Activated CD8-positive, alpha-beta T cell treated with anti-CD3 and anti-CD28 coated beads, Interleukin-2, amount 10 ng/mL, durations not matched to agents 7 days and 5 days (primary cell): ENCODE measurements around the gene AFF3. TPM values are rescaled to one million over a fixed set of nuclear protein-coding genes. Genes with fewer than 3 reads are reported as not detected.

Experiments used
- ATAC-seq: fragments of 150-1000 bp; cut with Tn5 transposase; one replicate; pipeline ENCODE4 v1.10.0; 2021; ENCODE audit warnings: moderate library complexity
- CTCF ChIA-PET: fragments of 350-600 bp; sonication (Branson Sonifier 250); formaldehyde crosslinking; loops from one replicate; lab custom pipeline; 2021; ENCODE audit warnings: antibody characterized with exemption; lab: Charles Lee
- POLR2A ChIA-PET: fragments of 350-600 bp; sonication (Branson Sonifier 250); formaldehyde crosslinking; loops from one replicate; lab custom pipeline; 2021; ENCODE audit warnings: antibody characterized with exemption; lab: Charles Lee
- DNase-seq: peaks from one replicate; pipeline ENCODE4 v3.0.0-alpha.2; 2020
- H3K27ac Mint-ChIP-seq: one replicate; pipeline ENCODE4 v1.8.0; 2021; ENCODE audit warnings: mild to moderate bottlenecking, mixed read lengths
- H3K27me3 Mint-ChIP-seq: one replicate; pipeline ENCODE4 v1.8.0; 2021; ENCODE audit warnings: low read depth, mixed read lengths
- H3K36me3 Mint-ChIP-seq: one replicate; pipeline ENCODE4 v1.8.0; 2021; ENCODE audit warnings: low read depth, mixed read lengths
- H3K4me1 Mint-ChIP-seq: one replicate; pipeline ENCODE4 v1.8.0; 2021; ENCODE audit warnings: low read depth, mixed read lengths
- H3K4me3 Mint-ChIP-seq: one replicate; pipeline ENCODE4 v1.8.0; 2021; ENCODE audit warnings: mild to moderate bottlenecking, mixed read lengths
- H3K9me3 Mint-ChIP-seq: one replicate; pipeline ENCODE4 v1.8.0; 2022; ENCODE audit warnings: mixed read lengths; ENCODE audit not compliant: insufficient read depth
- total RNA-seq, 2 experiments: library from RNA; stranded (reverse); gene quantifications; one replicate each; pipeline ENCODE4 v1.2.3, GENCODE V29; 2021

Gene AFF3
- total RNA-seq, 2 experiments from 2014 or later = 7.1 to 7.9 TPM

DNA sequence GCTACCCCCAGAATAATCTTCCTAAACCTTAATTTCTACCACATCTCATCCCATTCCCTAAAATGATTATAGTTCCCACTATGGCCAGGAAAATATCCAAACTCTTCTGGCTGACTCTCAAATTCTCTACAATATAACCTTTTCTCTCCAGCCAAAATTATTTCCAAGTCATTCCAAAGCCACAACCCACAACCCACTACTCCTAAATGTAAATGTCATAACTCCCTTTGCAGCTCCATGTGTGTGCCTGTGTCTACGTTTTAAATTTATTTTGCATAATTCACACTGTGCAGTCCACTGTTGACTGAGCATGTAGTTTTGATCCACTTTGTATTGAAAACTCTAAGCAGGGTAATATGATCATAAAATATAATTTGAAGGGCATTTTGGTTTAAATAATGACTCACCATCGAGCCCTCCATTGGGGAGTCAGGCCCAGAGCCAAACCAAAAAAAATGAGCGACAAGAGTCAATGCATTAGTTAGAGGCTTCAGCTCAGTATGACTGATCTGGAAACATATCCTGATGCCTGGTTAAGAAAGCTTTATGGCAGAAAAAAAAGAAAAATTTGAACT, 171.0 kb downstream of the AFF3 start:
- ChIA-PET POLR2A (no interaction called here), CTCF (no interaction called here)
- H3K27ac Mint-ChIP-seq = no peak overlapping the region
- ATAC-seq (no peak), DNase-seq (no peak)
- H3K36me3 Mint-ChIP-seq = no peaks in the 10 kb centered on the region
- H3K27me3 Mint-ChIP-seq = peaks cover 6% of the 10 kb centered on the region
- no peak overlapping the region for H3K4me3 Mint-ChIP-seq
- H3K4me1 Mint-ChIP-seq = no peaks in the 10 kb centered on the region
- no peaks in the 10 kb centered on the region for H3K9me3 Mint-ChIP-seq

DNA sequence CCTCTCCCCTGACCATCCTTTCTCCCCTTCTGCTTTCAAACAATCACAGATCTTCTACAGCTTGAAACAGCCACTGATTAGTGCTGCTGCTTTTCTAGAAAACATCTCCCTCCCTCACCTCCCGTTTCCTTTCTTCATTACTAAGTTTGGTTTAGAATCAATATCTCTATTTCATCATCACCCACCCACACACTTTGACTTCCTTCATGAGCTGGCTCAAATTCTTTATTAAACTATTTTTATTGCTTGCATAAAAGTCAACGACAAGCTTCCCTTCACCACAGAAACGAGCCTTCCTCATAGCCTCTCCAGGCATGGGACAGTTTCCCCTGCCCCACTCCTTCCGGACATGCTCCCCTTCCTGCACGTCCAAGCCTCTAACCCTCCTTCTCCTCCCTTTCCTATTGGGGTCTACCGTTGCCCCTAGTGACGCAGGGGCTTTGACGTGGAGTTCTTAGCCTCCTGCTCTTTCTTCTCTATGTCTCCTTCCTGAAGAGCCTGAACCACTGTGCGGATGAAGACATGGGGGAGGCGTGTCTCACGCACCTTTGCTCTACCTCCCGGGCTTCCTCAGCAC, 172.0 kb downstream of the AFF3 start:
- ChIA-PET POLR2A (no interaction called here), CTCF (no interaction called here)
- no peak overlapping the region for H3K4me3 Mint-ChIP-seq
- H3K9me3 Mint-ChIP-seq = no peaks in the 10 kb centered on the region
- ATAC-seq (no peak), DNase-seq (no peak)
- no peaks in the 10 kb centered on the region for H3K4me1 Mint-ChIP-seq
- no peak overlapping the region for H3K27ac Mint-ChIP-seq
- H3K27me3 Mint-ChIP-seq = peaks cover 6% of the 10 kb centered on the region
- H3K36me3 Mint-ChIP-seq = no peaks in the 10 kb centered on the region

DNA sequence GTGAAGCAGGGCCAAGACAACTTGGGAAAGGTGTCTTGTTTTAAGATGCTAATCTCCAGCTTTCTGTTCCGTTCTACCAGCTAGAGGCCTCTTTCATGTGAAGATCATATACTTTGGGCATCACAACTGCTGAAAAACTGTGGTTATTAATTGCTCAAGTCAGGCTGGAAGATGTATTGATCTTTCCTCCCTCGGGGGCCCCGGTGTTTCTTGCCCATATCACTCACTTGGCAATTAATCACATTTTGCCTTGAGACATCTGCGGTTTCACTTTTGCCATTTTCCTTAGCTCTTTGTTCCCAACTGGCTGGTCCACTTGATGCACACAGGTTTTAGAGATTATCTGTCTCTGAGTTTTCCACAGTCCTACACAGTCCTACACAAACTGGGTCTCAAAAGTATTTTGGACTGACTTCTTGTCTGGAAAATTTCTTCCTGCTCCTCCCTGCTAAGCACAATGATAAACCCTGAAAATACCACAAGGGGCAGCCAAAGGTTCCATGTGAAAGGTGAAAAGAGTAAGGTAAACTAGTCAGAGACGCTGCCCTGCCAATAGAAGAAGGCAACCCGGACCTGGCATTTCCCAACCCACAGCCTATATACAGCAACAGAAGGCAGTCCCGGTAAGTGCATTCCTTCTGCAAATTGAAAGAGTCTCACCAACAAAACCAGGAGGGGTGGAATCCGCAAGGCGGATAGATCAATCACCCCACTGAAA, 181.0 kb downstream of the AFF3 start:
- POLR2A ChIA-PET = no interaction called here
- Mint-ChIP-seq H3K27ac (no peak overlapping the region), H3K9me3 (no peaks in the 10 kb centered on the region), H3K36me3 (no peaks in the 10 kb centered on the region), H3K27me3 (no peaks in the 10 kb centered on the region), H3K4me3 (no peak overlapping the region), H3K4me1 (no peaks in the 10 kb centered on the region)
- CTCF ChIA-PET = no interaction called here
- ATAC-seq (no peak), DNase-seq (no peak)

DNA sequence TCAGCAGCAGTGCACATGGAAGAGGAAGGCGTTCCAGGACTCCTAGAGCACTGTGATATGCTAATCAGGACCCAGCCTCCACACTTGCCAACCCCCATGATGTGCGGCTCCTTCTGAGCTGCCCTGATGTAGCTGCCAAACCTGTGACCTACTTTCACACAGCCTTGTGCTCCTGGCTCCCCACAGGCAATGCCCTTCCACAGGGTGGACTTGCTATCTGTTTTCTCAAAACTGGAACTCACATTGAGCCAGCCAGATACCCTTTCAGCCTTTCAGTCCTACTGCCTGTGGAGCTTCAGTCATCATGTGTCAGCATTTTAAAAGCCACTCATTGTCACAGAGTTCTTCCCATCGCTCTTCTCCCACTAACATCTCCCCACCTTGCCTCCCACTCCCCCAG, 181.6 kb downstream of the AFF3 start:
- no peak for DNase-seq
- CTCF ChIA-PET = no interaction called here
- H3K36me3 Mint-ChIP-seq = no peaks in the 10 kb centered on the region
- ATAC-seq = no peak
- H3K27me3 Mint-ChIP-seq = no peaks in the 10 kb centered on the region
- H3K9me3 Mint-ChIP-seq = no peaks in the 10 kb centered on the region
- no peak overlapping the region for H3K27ac Mint-ChIP-seq
- no peak overlapping the region for H3K4me3 Mint-ChIP-seq
- no peaks in the 10 kb centered on the region for H3K4me1 Mint-ChIP-seq
- POLR2A ChIA-PET = no interaction called here

DNA sequence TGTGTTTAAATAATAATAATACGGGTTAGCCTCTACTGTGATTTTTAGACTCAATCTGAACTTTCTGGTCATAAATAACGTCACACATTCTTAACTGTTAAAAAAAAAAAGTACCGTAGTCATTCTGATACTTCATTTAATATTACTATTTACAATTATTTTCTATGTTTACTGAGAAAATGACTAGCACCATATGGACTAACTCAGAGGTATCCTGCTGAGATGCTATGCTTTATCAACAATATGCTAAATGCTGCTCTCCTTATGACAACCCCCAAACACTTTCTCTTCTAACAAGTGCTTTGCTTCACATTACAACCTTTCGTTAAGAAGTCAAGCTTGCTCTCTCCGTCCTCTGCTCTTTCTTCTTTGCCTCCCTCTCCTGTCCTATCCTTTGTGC, 182.1 kb downstream of the AFF3 start:
- ChIA-PET POLR2A (no interaction called here), CTCF (no interaction called here)
- H3K27me3 Mint-ChIP-seq = no peaks in the 10 kb centered on the region
- no peak overlapping the region for H3K4me3 Mint-ChIP-seq
- no peak overlapping the region for H3K27ac Mint-ChIP-seq
- H3K36me3 Mint-ChIP-seq = no peaks in the 10 kb centered on the region
- H3K9me3 Mint-ChIP-seq = no peaks in the 10 kb centered on the region
- DNase-seq = no peak
- H3K4me1 Mint-ChIP-seq = no peaks in the 10 kb centered on the region
- ATAC-seq = no peak

DNA sequence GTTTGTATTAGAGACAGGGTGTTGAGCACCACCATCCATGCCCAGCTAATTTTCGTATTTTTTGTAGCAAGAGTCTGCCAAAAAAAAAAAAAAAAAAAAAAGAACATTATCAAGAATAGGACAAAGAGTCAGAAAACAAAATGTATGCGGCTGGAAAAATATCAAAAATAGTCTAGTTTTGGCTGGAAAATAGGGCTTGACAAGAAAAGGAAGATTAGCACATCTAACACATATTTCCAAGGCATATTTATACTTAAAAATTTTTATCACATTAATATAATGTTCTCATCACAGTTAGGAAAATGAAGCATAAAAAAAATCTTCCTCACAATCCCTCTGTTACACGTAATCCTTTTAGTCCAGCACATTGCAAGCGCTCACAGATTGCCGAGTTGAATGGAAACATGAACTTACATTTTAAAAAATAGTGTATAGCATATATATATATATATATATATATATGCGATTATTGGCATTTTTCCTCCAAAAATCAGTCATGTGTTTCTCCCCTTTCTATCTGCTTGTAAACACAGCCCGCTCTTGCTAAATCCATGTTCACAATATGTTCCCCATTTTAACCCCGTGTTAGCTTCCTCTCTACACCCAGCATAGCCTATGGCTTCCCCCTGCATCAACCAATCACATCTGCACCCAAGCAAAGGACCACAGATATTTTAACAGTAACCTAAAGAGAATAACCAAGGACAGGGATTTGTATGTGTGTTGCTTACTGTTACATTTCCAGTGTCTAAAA, 183.0 kb downstream of the AFF3 start:
- no peaks in the 10 kb centered on the region for H3K4me1 Mint-ChIP-seq
- ATAC-seq (no peak), DNase-seq (no peak)
- ChIA-PET POLR2A (no interaction called here), CTCF (no interaction called here)
- no peak overlapping the region for H3K27ac Mint-ChIP-seq
- H3K9me3 Mint-ChIP-seq = no peaks in the 10 kb centered on the region
- H3K27me3 Mint-ChIP-seq = no peaks in the 10 kb centered on the region
- H3K36me3 Mint-ChIP-seq = no peaks in the 10 kb centered on the region
- no peak overlapping the region for H3K4me3 Mint-ChIP-seq

DNA sequence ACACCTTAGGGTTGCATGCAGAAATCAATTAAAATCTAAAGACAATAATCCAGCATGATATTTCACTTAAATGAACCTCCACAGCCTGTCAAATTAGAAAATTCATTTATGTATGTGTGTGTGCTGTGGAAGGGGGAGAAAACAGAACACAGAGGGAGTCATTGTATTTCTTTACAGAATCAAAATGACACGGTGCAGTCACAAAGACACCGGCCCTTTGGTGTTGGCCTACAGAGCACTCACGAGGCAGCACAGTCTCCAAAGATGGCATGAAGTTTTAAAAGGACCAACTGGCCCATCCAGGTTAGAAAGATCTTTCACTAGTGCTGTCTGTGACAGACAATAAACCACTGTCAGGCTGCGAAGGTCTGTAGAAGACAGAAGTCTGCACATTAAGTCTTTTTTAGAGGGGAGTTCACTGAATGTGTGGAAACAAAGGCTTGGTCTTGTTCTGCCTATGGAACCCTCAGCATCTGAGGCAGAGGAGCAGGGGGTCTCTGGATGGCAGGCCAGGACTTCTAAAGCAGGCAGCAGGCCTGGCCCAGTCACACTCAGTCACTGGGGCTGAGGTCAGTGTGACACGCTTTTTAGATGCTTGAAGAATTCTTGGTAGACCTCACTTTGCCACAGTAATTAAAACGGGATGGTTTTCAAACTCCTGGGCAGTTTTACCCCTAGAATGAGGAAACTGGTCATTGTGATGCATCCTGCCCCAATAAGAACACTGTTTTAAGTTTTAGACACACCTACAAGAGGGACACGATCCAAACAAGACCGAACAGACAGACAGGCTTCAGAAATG, 184.9 kb downstream of the AFF3 start:
- DNase-seq (no peak), ATAC-seq (no peak)
- no peak overlapping the region for H3K4me3 Mint-ChIP-seq
- H3K27ac Mint-ChIP-seq = no peak overlapping the region
- H3K36me3 Mint-ChIP-seq = no peaks in the 10 kb centered on the region
- ChIA-PET CTCF (no interaction called here), POLR2A (no interaction called here)
- H3K9me3 Mint-ChIP-seq = no peaks in the 10 kb centered on the region
- no peaks in the 10 kb centered on the region for H3K27me3 Mint-ChIP-seq
- no peaks in the 10 kb centered on the region for H3K4me1 Mint-ChIP-seq

DNA sequence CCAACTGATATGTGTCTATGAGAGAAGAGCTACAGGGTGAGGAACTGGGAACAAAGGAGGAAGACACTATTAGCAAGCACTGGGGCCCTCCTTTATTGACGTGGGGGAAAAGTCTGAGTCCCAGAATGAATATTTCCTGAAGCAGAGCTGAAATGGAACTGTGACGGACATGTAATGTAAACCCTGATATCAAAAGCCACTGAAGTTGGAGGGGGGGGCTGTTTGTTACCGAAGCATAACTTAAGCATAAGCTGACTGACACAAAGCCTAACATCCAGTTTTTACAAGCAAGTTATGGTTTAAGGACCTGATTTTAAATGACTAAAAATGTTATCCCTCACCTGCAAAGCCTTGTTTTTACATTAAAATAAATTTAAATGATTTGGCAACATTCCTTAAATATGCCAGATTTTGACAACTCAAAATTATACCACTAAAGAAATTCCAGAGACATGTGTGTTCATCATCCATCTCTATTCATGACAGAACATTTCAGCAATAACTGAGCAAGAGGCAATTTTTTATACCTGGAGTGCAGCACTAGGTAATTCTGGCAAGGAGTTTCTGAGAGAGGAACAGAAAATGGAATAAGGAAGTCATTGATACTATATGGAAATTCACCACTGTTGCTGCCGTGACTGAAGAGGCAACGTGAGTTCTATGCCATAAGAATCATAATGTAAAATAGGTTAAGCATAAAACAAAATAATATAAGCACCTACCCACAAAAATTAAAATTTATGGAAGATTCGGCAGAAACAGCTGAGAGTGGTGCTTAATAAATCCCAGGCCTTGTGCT, 186.0 kb downstream of the AFF3 start:
- H3K4me3 Mint-ChIP-seq = no peak overlapping the region
- H3K27ac Mint-ChIP-seq = no peak overlapping the region
- H3K36me3 Mint-ChIP-seq = no peaks in the 10 kb centered on the region
- H3K27me3 Mint-ChIP-seq = no peaks in the 10 kb centered on the region
- ChIA-PET POLR2A (no interaction called here), CTCF (no interaction called here)
- H3K9me3 Mint-ChIP-seq = no peaks in the 10 kb centered on the region
- ATAC-seq (no peak), DNase-seq (no peak)
- no peaks in the 10 kb centered on the region for H3K4me1 Mint-ChIP-seq

DNA sequence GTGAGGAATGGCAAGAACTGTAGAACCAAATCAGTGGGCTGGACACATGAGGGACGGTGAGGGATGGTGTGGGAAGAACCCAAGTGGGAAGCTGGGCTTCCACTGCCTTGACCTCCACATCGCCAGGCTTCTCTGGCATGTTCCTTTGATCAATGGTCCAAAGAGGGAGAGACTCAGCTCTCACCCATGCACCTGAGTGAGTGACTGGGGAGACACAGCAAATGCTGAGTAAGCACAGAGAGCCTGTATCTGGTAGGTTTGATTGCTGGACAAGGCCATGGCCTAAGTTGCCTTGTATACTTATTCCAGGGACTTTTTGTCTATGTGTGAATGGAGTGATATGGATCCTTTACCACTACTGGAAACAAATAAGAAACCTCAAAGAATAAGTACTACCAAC, 188.6 kb downstream of the AFF3 start:
- H3K27me3 Mint-ChIP-seq = no peaks in the 10 kb centered on the region
- ChIA-PET CTCF (no interaction called here), POLR2A (no interaction called here)
- no peak overlapping the region for H3K27ac Mint-ChIP-seq
- DNase-seq (no peak), ATAC-seq (no peak)
- no peaks in the 10 kb centered on the region for H3K36me3 Mint-ChIP-seq
- no peak overlapping the region for H3K4me3 Mint-ChIP-seq
- H3K9me3 Mint-ChIP-seq = no peaks in the 10 kb centered on the region
- no peaks in the 10 kb centered on the region for H3K4me1 Mint-ChIP-seq

DNA sequence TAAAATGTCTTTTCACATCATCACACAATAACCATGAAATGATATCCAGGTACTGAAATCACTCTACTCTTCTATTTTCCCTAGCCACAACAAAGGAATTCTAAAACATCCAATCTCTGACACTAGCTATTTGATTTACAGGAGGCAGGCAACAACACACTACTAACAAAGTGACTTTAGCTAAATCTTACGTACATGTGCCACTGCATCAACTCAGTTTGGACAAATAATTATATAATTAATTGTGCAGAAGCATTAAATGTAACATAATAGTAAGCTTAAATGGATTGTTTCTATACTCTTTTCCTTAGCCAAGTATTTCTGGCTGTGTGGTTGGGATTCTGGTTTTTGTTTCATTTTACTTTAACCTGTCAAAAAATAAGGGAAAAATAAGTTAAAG, 192.4 kb downstream of the AFF3 start:
- ATAC-seq = no peak

DNA sequence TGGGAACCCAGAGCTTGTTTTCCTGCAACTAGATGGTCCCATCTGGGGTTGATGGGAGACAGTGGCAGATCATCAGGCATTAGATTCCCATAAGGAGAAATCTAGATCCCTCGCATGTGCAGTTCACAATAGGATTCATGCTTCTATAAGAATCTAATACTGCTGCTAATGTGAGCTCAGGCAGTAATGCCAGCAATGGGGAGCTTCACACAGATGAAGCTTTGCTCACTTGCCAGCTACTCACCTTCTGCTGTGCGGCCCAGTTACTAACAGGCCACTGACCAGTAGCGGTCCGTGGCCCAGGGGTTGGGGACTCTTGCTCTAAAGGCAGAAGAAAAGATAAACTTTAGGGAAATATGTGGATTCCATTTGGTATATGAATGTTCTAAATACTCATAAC, 192.9 kb downstream of the AFF3 start:
- ATAC-seq = no peak
- H3K36me3 Mint-ChIP-seq = no peaks in the 10 kb centered on the region
- H3K27ac Mint-ChIP-seq = no peak overlapping the region
- CTCF ChIA-PET = no interaction called here
- no peaks in the 10 kb centered on the region for H3K4me1 Mint-ChIP-seq
- no peak for DNase-seq
- H3K4me3 Mint-ChIP-seq = no peak overlapping the region
- POLR2A ChIA-PET = no interaction called here
- H3K9me3 Mint-ChIP-seq = no peaks in the 10 kb centered on the region
- H3K27me3 Mint-ChIP-seq = no peaks in the 10 kb centered on the region

More for the DNA sequence above, 192.4 kb downstream of the AFF3 start:
- CTCF ChIA-PET = no interaction called here
- no peaks in the 10 kb centered on the region for H3K4me1 Mint-ChIP-seq
- H3K27ac Mint-ChIP-seq = no peak overlapping the region
- no peaks in the 10 kb centered on the region for H3K27me3 Mint-ChIP-seq
- H3K36me3 Mint-ChIP-seq = no peaks in the 10 kb centered on the region
- no peaks in the 10 kb centered on the region for H3K9me3 Mint-ChIP-seq
- POLR2A ChIA-PET = no interaction called here
- H3K4me3 Mint-ChIP-seq = no peak overlapping the region
- no peak for DNase-seq
